ACC112 (cell line): ENCODE measurements around the gene TUBB8.

Experiments used
- H2AFZ ChIP-seq: fragments of 200-600 bp; sonication (generic); one replicate; pipeline ENCODE4 v1.6.0; 2017; ENCODE audit warnings: antibody characterized with exemption, low read length; ENCODE audit not compliant: unreplicated experiment
- H3K27ac ChIP-seq: fragments of 200-600 bp; sonication (generic); 2 replicates; pipeline ENCODE4 v1.5.1; 2014; ENCODE audit warnings: low read depth, mild to moderate bottlenecking, antibody characterized with exemption, low read length, moderate library complexity
- H3K27me3 ChIP-seq: fragments of 200-600 bp; sonication (generic); 2 replicates; pipeline ENCODE4 v1.6.1; 2014; ENCODE audit warnings: mild to moderate bottlenecking, antibody characterized with exemption, low read length, moderate library complexity, mixed read lengths; ENCODE audit not compliant: insufficient read depth
- H3K36me3 ChIP-seq: fragments of 200-600 bp; sonication (generic); 2 replicates; pipeline ENCODE4 v1.6.1; 2016; ENCODE audit warnings: mild to moderate bottlenecking, antibody characterized with exemption, low read length, moderate library complexity, mixed read lengths; ENCODE audit not compliant: insufficient read depth
- H3K4me1 ChIP-seq: fragments of 200-600 bp; sonication (generic); one replicate; pipeline ENCODE4 v1.6.1; 2016; ENCODE audit warnings: low read length, mixed read lengths; ENCODE audit not compliant: insufficient read depth, unreplicated experiment, control insufficient read depth
- H3K4me3 ChIP-seq: fragments of 200-600 bp; sonication (generic); 2 replicates; pipeline ENCODE4 v1.5.1; 2014; ENCODE audit warnings: mild to moderate bottlenecking, low read depth, low read length
- H3K79me2 ChIP-seq: fragments of 200-600 bp; sonication (generic); one replicate; pipeline ENCODE4 v1.6.0; 2016; ENCODE audit warnings: low read length; ENCODE audit not compliant: control insufficient read depth, unreplicated experiment, insufficient read depth

TUBB8 gene

DNA sequence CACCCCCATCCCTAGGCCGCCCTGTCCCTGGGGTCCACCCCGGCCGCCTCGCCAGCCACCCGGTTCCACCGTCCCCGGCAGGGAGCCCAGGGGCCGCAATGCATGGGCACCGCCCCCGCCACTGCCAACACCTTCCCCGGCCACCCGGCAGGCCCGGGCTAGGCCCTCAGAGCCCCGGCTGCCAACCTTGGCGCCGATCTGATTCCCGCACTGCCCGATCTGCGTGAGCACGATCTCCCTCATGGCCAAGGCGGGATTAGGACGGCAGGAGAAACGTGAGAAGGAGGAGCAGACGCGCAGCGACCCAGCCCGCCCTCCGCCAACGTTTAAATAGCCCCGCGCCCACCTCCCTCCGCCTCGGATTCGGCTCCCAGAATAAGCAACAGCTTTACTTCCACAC, at the start of gene TUBB8:
Gene TUBB8 (minus strand): TSS at position 301 of the 400 bp plus-strand sequence. CDS start 58 bp downstream, at position 243.
- Histone ChIP-seq H3K36me3 (no peaks in the 10 kb centered on the region), H3K4me3 (no peak within 1 kb of the TSS), H2AFZ (no peak within 1 kb of the TSS), H3K27ac (no peak within 1 kb of the TSS), H3K4me1 (no peaks in the 10 kb centered on the region), H3K79me2 (no peaks in the 10 kb centered on the region), H3K27me3 (no peaks in the 10 kb centered on the region)

DNA sequence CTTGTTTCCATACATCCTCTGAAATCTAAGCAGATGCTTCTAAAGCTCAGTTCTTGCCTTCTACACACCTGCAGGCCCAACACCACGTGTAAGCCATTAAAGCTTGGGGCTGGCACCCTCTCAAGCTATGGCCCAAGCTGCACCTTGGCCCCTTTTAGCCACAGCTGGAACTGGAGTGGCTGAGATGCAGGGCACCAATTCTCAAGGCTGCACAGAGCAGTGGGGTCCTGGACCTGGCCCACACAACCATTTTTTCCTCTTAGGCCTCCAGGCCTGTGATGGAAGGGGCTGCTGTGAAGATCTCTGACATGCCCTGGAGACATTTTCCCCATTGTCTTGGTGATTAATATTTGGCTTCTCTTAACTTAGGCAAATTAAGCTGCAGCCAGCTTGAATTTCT, 47.4 kb upstream of the TUBB8 start:
- Histone ChIP-seq H2AFZ (no peak overlapping the region), H3K79me2 (no peaks in the 10 kb centered on the region), H3K36me3 (no peaks in the 10 kb centered on the region), H3K4me1 (no peaks in the 10 kb centered on the region), H3K27ac (no peak overlapping the region), H3K27me3 (no peaks in the 10 kb centered on the region), H3K4me3 (no peak overlapping the region)

GRCh38 chr10:95356-96115, 46.4 kb upstream of the TUBB8 start:
- Histone ChIP-seq H3K27me3 (no peaks in the 10 kb centered on the region), H3K4me1 (no peaks in the 10 kb centered on the region), H3K4me3 (no peak overlapping the region), H3K79me2 (no peaks in the 10 kb centered on the region), H3K27ac (no peak overlapping the region), H3K36me3 (no peaks in the 10 kb centered on the region), H2AFZ (no peak overlapping the region)

DNA sequence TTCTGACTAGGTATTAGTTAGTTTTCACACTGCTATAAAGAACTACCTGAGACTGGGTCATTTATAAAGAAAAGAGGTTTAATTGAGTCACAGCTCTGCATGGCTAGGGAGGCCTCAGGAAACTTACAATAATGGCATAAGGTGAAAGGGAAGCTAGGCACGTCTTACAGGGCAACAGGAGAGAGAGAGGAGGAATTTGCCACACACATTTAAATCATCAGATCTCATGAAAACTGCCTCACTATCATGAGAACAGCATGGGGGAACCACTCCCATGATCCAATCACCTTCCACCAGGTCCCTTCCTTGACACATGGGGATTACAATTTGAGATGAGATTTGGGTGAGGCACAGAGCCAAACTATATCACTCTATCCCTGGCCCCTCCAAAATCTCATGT, 45.5 kb upstream of the TUBB8 start:
- no peak overlapping the region for H3K27ac ChIP-seq

DNA sequence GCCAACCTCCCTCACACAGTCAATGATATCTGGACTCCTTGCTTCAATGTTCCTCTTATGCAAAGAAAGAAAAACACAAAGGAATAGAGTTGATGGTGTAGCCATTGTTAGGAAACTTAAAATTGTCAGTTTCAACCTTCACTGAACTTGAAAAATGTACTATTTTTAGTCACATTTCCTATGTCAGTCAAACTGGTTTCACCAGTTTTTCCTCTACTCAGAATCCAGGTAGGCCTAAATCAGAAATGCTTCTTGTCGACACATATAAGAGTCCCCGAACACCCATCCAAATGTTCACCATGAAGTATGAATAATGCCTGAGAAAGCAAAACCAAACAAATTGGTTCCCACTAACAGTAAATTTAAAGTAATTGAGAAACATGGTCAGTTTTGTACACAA, 43.8 kb upstream of the TUBB8 start:
- no peaks in the 10 kb centered on the region for H3K27me3 ChIP-seq
- no peak overlapping the region for H3K27ac ChIP-seq

More for the DNA sequence above, 45.5 kb upstream of the TUBB8 start:
- no peaks in the 10 kb centered on the region for H3K79me2 ChIP-seq
- no peaks in the 10 kb centered on the region for H3K27me3 ChIP-seq
- H2AFZ ChIP-seq: no peak overlapping the region
- no peaks in the 10 kb centered on the region for H3K4me1 ChIP-seq
- no peaks in the 10 kb centered on the region for H3K36me3 ChIP-seq
- H3K4me3 ChIP-seq: no peak overlapping the region

DNA sequence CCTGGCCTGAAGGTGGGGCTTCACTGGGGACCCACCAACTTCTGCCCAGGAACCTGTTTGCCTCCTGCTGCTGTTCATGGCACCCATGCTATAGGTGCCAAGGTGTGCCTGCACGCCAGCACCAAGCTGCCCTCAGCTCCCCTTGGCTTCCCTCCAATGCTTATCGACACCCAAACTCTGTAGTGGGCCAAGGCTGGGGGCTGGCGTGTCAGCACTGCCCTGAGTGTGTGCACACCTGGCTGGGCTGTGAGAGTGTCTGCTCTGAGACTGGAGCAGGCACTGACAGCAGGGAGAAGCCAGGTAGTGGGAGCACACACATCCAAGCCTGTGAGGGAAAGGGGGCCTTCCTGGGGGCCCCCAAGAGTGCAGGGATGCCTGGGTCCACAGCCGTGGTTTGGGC, 43.1 kb upstream of the TUBB8 start:
- H3K27ac ChIP-seq: no peak overlapping the region
- no peaks in the 10 kb centered on the region for H3K79me2 ChIP-seq
- H3K4me3 ChIP-seq: no peak overlapping the region

More for the DNA sequence above, 43.8 kb upstream of the TUBB8 start:
- Histone ChIP-seq H3K79me2 (no peaks in the 10 kb centered on the region), H3K36me3 (no peaks in the 10 kb centered on the region), H3K4me1 (no peaks in the 10 kb centered on the region), H3K4me3 (no peak overlapping the region), H2AFZ (no peak overlapping the region)

DNA sequence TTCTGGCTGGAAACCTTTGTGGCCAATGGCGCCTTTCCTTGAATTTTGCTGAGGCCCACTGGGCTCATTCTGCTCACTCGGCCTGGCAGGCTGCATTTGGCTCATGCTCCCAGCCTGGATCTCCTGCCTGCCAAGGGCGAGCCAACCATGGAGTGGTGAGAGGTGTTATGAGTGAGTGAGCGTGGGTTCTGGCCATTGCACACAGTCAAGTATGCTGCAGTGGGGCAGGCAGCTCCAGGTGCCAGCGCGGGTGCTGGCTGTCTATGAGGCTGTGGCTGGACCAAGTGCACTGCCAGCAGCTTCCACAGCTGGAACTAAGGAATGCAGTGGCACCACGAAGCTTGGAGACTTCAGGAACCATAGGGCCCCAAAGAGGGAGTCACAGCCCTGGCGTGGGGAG, 42.2 kb upstream of the TUBB8 start:
- Histone ChIP-seq H3K27ac (no peak overlapping the region), H3K36me3 (no peaks in the 10 kb centered on the region), H2AFZ (no peak overlapping the region)

More for the DNA sequence above, 43.1 kb upstream of the TUBB8 start:
- Histone ChIP-seq H3K36me3 (no peaks in the 10 kb centered on the region), H3K27me3 (no peaks in the 10 kb centered on the region), H2AFZ (no peak overlapping the region), H3K4me1 (no peaks in the 10 kb centered on the region)

GRCh38 chr10:90161-90560, 41.1 kb upstream of the TUBB8 start:
- Histone ChIP-seq H2AFZ (no peak overlapping the region), H3K4me3 (no peak overlapping the region), H3K27me3 (no peaks in the 10 kb centered on the region), H3K4me1 (no peaks in the 10 kb centered on the region), H3K27ac (no peak overlapping the region), H3K79me2 (no peaks in the 10 kb centered on the region), H3K36me3 (no peaks in the 10 kb centered on the region)

More for the DNA sequence above, 42.2 kb upstream of the TUBB8 start:
- Histone ChIP-seq H3K27me3 (no peaks in the 10 kb centered on the region), H3K4me3 (no peak overlapping the region), H3K79me2 (no peaks in the 10 kb centered on the region), H3K4me1 (no peaks in the 10 kb centered on the region)

GRCh38 chr10:89248-89647, 40.2 kb upstream of the TUBB8 start:
- Histone ChIP-seq H3K27ac (no peak overlapping the region), H2AFZ (no peak overlapping the region), H3K27me3 (no peaks in the 10 kb centered on the region), H3K4me3 (no peak overlapping the region), H3K36me3 (no peaks in the 10 kb centered on the region), H3K79me2 (no peaks in the 10 kb centered on the region), H3K4me1 (no peaks in the 10 kb centered on the region)

DNA sequence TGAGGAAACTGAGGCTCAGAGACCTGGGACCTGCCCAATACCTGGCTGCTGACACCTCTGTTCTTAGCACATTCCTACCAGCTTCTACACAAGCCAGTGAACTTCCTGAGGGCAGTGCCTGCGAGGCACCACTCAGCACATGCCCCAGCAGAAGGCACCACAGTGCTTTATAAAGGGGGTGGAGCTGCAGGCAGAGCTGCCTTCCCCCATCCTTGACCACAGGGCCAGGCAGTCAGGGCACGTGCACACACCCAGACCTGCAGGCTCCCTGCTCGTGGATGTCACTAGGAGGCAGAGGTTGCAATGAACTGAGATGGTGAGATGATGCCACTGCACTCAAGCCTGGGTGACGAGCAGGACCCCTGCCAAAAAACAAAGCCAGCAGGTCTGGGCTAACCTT, 39.2 kb upstream of the TUBB8 start:
- H3K4me3 ChIP-seq: no peak overlapping the region
- H3K79me2 ChIP-seq: no peaks in the 10 kb centered on the region
- no peaks in the 10 kb centered on the region for H3K36me3 ChIP-seq
- H2AFZ ChIP-seq: no peak overlapping the region
- no peak overlapping the region for H3K27ac ChIP-seq
- H3K4me1 ChIP-seq: no peaks in the 10 kb centered on the region
- H3K27me3 ChIP-seq: no peaks in the 10 kb centered on the region
